ENCODE results near the gene SLC29A3.
"Not testable (repeated sequence)": the region's sequence is repeated elsewhere in the genome, so short reads cannot be mapped to it uniquely, and the experiment has no call there.

Gene SLC29A3

GRCh38 chr10:71346731-71347130 is 27.7 kb downstream of the SLC29A3 start:
- DNase-seq (ENCODE audit: low spot score), result no peak

- DNase-seq (ENCODE audit: low spot score), result no peak
Observed at GRCh38 chr10:71347587-71348395, 28.7 kb downstream of the SLC29A3 start.

- DNase-seq (ENCODE audit: low spot score), result no peak
Observed at GRCh38 chr10:71348850-71349249, 29.8 kb downstream of the SLC29A3 start.

- DNase-seq (ENCODE audit: low spot score), result no peak
Observed at GRCh38 chr10:71349406-71349805, 30.3 kb downstream of the SLC29A3 start.

GRCh38 chr10:71351087-71351486 is 32.0 kb downstream of the SLC29A3 start:
- no peak for DNase-seq (ENCODE audit: low spot score)

- DNase-seq (ENCODE audit: low spot score), result no peak
Observed at GRCh38 chr10:71351628-71352319, 32.7 kb downstream of the SLC29A3 start.

- DNase-seq (ENCODE audit: low spot score), result no peak
Observed at GRCh38 chr10:71353639-71354038, 34.6 kb downstream of the SLC29A3 start.

GRCh38 chr10:71354776-71355175 is 35.7 kb downstream of the SLC29A3 start:
- no peak for DNase-seq (ENCODE audit: low spot score)

GRCh38 chr10:71355886-71356285 is 36.8 kb downstream of the SLC29A3 start:
- DNase-seq (ENCODE audit: low spot score), result no peak

- no peak for DNase-seq (ENCODE audit: low spot score)
Observed at GRCh38 chr10:71357792-71358265, 38.8 kb downstream of the SLC29A3 start.

GRCh38 chr10:71358277-71358676 is 39.2 kb downstream of the SLC29A3 start:
- no peak for DNase-seq (ENCODE audit: low spot score)

GRCh38 chr10:71358906-71359305 is 39.8 kb downstream of the SLC29A3 start:
- DNase-seq (ENCODE audit: low spot score), result not testable (repeated sequence)

- no peak for DNase-seq (ENCODE audit: low spot score)
Observed at GRCh38 chr10:71359364-71360046, 40.4 kb downstream of the SLC29A3 start.

GRCh38 chr10:71360735-71361134 is 41.7 kb downstream of the SLC29A3 start:
- DNase-seq (ENCODE audit: low spot score), result no peak

GRCh38 chr10:71361581-71361980 is 42.5 kb downstream of the SLC29A3 start:
- DNase-seq (ENCODE audit: low spot score), result no peak

- no peak for DNase-seq (ENCODE audit: low spot score)
Observed at GRCh38 chr10:71362141-71362540, 43.1 kb downstream of the SLC29A3 start.

GRCh38 chr10:71363936-71364335 is 44.9 kb downstream of the SLC29A3 start:
- no peak for DNase-seq (ENCODE audit: low spot score)

GRCh38 chr10:71365366-71365765 is 46.3 kb downstream of the SLC29A3 start:
- DNase-seq (ENCODE audit: low spot score), result no peak

- DNase-seq (ENCODE audit: low spot score), result no peak
Observed at GRCh38 chr10:71366690-71367089, 47.6 kb downstream of the SLC29A3 start.

- no peak for DNase-seq (ENCODE audit: low spot score)
Observed at GRCh38 chr10:71367271-71367670, 48.2 kb downstream of the SLC29A3 start.

GRCh38 chr10:71368176-71368575 is 49.1 kb downstream of the SLC29A3 start:
- DNase-seq (ENCODE audit: low spot score), result no peak

GRCh38 chr10:71368643-71369042 is 49.6 kb downstream of the SLC29A3 start:
- no peak for DNase-seq (ENCODE audit: low spot score)

GRCh38 chr10:71369602-71370001 is 50.5 kb downstream of the SLC29A3 start:
- no peak for DNase-seq (ENCODE audit: low spot score)
